ENCODE data around the gene OTOL1. TPM values are rescaled to one million over a fixed set of nuclear protein-coding genes. Genes with fewer than 3 reads are reported as not detected.

Gene OTOL1
- total RNA-seq, 3 donors from 2014 or later (not counting 1 experiment from before 2014, with no cell fraction given): not detected

DNA sequence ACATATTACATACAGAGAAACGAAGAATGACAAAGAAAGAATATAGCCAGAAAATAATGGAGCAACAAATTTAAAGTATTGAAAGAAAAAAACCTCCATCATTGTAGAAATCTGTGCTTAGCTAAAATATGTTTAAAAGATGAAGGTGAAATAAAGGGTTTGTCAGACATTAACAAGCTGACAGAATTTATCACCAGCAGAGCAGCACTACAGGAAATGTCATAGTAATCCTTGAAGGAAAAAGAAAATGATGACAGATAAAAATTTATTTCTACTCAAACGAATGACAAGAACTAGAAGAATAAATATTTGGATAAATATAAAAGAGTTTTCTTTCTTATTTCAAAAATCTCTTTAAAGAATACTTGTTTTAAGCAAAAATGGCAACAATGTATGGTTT, 40.6 kb upstream of the OTOL1 start:
- H3K36me3 Mint-ChIP-seq: no peaks in the 10 kb centered on the region
- WGBS (ENCODE audit: insufficient coverage): no CpG with 5 or more reads among the region's 2 CpGs
- no peaks in the 10 kb centered on the region for H3K9me3 ChIP-seq (ENCODE audit: control insufficient read depth, insufficient read depth, low read length)
- H3K9me3 Mint-ChIP-seq: peaks cover 0 to 3% of the 10 kb centered on the region in 2 donors
- no peaks in the 10 kb centered on the region for H3K4me1 Mint-ChIP-seq
- TF ChIP-seq, protein P1, sequence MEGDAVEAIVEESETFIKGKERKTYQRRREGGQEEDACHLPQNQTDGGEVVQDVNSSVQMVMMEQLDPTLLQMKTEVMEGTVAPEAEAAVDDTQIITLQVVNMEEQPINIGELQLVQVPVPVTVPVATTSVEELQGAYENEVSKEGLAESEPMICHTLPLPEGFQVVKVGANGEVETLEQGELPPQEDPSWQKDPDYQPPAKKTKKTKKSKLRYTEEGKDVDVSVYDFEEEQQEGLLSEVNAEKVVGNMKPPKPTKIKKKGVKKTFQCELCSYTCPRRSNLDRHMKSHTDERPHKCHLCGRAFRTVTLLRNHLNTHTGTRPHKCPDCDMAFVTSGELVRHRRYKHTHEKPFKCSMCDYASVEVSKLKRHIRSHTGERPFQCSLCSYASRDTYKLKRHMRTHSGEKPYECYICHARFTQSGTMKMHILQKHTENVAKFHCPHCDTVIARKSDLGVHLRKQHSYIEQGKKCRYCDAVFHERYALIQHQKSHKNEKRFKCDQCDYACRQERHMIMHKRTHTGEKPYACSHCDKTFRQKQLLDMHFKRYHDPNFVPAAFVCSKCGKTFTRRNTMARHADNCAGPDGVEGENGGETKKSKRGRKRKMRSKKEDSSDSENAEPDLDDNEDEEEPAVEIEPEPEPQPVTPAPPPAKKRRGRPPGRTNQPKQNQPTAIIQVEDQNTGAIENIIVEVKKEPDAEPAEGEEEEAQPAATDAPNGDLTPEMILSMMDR (IDR thresholded peaks at IDR 0.05): no peak
- no peak overlapping the region for H3K4me3 Mint-ChIP-seq
- peaks cover 11 to 21% of the 10 kb centered on the region in 2 donors for H3K27me3 Mint-ChIP-seq (ENCODE audit: low read depth in 2 of 2)
- no peaks in the 10 kb centered on the region for H3K36me3 ChIP-seq (ENCODE audit: control insufficient read depth, insufficient read depth, low read length)
- H3K27me3 ChIP-seq (ENCODE audit: control insufficient read depth, insufficient read depth, low read length): no peaks in the 10 kb centered on the region
- intact Hi-C loops (cut with micrococcal nuclease): no loop called here
- DNase-seq (no peak), ATAC-seq (no peak)
- no peak overlapping the region for H3K27ac ChIP-seq (ENCODE audit: low read length)
- H3K4me1 ChIP-seq (ENCODE audit: control insufficient read depth, insufficient read depth, low read length): no peaks in the 10 kb centered on the region
- no peak overlapping the region for H3K4me3 ChIP-seq (ENCODE audit: low read length)
- H3K27ac Mint-ChIP-seq: no peak overlapping the region

DNA sequence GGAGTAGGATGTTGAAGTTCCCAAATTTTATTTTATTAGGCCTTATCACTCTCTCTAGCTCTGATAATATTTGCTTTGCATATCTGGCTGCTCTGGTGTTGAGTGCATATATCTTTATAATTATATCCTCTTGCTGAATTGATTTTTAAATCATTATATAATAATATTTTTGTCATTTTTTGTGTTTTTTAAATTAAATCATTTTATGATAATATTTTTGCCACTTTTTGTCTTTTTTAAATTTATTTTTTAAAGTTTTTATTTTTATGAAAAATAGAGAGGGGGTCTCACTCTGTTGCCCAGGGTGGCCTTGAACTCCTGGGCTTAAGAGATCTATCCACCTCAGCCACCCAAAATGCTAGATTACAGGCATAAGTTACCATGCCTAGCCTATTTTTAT, 34.5 kb upstream of the OTOL1 start:
- TF ChIP-seq, protein P1 (IDR thresholded peaks at IDR 0.05): no peak
- no peaks in the 10 kb centered on the region for H3K4me1 Mint-ChIP-seq
- H3K4me3 Mint-ChIP-seq: no peak overlapping the region
- H3K27me3 Mint-ChIP-seq (ENCODE audit: low read depth in 2 of 2): peaks cover 4 to 14% of the 10 kb centered on the region in 2 donors
- Histone ChIP-seq H3K36me3 (ENCODE audit: control insufficient read depth, insufficient read depth, low read length) (no peaks in the 10 kb centered on the region), H3K27me3 (ENCODE audit: control insufficient read depth, insufficient read depth, low read length) (peaks cover 2% of the 10 kb centered on the region), H3K4me3 (ENCODE audit: low read length) (no peak overlapping the region), H3K27ac (ENCODE audit: low read length) (no peak overlapping the region), H3K4me1 (ENCODE audit: control insufficient read depth, insufficient read depth, low read length) (no peaks in the 10 kb centered on the region), H3K9me3 (ENCODE audit: control insufficient read depth, insufficient read depth, low read length) (peaks cover 7% of the 10 kb centered on the region)
- H3K36me3 Mint-ChIP-seq: peaks cover 8% of the 10 kb centered on the region
- peaks cover 2 to 12% of the 10 kb centered on the region in 2 donors for H3K9me3 Mint-ChIP-seq
- intact Hi-C loops (cut with micrococcal nuclease): no loop called here
- no peak for DNase-seq
- H3K27ac Mint-ChIP-seq: no peak overlapping the region
- no peak for ATAC-seq

DNA sequence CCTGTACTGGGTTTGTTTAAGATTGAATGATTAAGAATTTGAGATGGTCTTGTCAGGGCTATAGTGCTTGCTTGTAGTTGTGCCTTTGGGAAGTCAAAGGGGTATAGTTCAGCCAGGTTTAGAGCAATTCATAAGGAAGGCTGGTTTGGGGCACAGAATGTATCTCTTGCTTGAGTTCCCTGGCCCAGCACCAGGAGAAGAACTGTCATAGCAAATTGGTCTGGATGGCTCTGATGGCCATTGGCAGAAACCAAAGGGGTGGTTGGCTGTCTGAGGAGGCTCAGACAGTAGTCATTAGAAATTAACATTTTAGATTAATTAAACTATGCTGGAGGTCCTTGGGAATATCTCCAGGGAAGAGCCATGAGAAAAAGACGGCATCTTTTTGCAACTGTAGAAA, 25.4 kb upstream of the OTOL1 start:
- peaks cover 0 to 3% of the 10 kb centered on the region in 2 donors for H3K27me3 Mint-ChIP-seq (ENCODE audit: low read depth in 2 of 2)
- no peak overlapping the region for H3K4me3 Mint-ChIP-seq
- H3K4me3 ChIP-seq (ENCODE audit: low read length): no peak overlapping the region
- no peak overlapping the region for H3K27ac ChIP-seq (ENCODE audit: low read length)
- no peaks in the 10 kb centered on the region for H3K36me3 Mint-ChIP-seq
- ATAC-seq (no peak), DNase-seq (no peak)
- H3K27me3 ChIP-seq (ENCODE audit: control insufficient read depth, insufficient read depth, low read length): peaks cover 4% of the 10 kb centered on the region
- no peaks in the 10 kb centered on the region for H3K4me1 Mint-ChIP-seq
- H3K27ac Mint-ChIP-seq: no peak overlapping the region
- H3K9me3 Mint-ChIP-seq: no peaks in the 10 kb centered on the region
- WGBS (ENCODE audit: insufficient coverage): 78% methylated on average over 1 of the region's 1 CpG
- no peaks in the 10 kb centered on the region for H3K36me3 ChIP-seq (ENCODE audit: control insufficient read depth, insufficient read depth, low read length)
- TF ChIP-seq, protein P1 (IDR thresholded peaks at IDR 0.05): no peak
- intact Hi-C loops (cut with micrococcal nuclease): no loop called here
- H3K4me1 ChIP-seq (ENCODE audit: control insufficient read depth, insufficient read depth, low read length): no peaks in the 10 kb centered on the region
- H3K9me3 ChIP-seq (ENCODE audit: control insufficient read depth, insufficient read depth, low read length): no peaks in the 10 kb centered on the region

DNA sequence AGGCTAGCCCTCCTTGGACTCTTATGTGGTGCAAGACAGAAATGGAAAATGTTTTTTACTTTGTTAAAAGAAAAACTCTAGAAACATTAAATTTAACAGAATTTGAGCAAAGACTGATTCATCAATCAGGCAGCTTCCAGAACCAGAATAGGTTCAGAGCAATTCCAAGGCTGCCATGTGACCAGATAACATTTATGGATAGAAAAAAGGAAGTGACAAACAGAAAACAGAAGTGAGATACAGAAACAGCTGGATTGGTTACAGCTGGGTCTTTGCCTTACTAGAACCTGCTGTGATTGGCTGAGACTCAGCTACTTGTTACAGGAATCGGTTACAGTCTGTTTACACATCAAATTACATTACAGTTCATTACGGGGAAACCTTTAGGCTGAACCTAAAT, 22.5 kb upstream of the OTOL1 start:
- no peak for DNase-seq
- Histone ChIP-seq H3K27me3 (ENCODE audit: control insufficient read depth, insufficient read depth, low read length) (peaks cover 4% of the 10 kb centered on the region), H3K27ac (ENCODE audit: low read length) (no peak overlapping the region), H3K4me1 (ENCODE audit: control insufficient read depth, insufficient read depth, low read length) (no peaks in the 10 kb centered on the region), H3K9me3 (ENCODE audit: control insufficient read depth, insufficient read depth, low read length) (no peaks in the 10 kb centered on the region), H3K36me3 (ENCODE audit: control insufficient read depth, insufficient read depth, low read length) (no peaks in the 10 kb centered on the region), H3K4me3 (ENCODE audit: low read length) (no peak overlapping the region)
- no peak overlapping the region for H3K27ac Mint-ChIP-seq
- H3K9me3 Mint-ChIP-seq: no peaks in the 10 kb centered on the region
- TF ChIP-seq, protein P1 (IDR thresholded peaks at IDR 0.05): no peak
- no peak for ATAC-seq
- peaks cover 0 to 3% of the 10 kb centered on the region in 2 donors for H3K27me3 Mint-ChIP-seq (ENCODE audit: low read depth in 2 of 2)
- H3K36me3 Mint-ChIP-seq: no peaks in the 10 kb centered on the region
- intact Hi-C loops (cut with micrococcal nuclease): no loop called here
- 70% methylated on average over 1 of the region's 2 CpGs for WGBS (ENCODE audit: insufficient coverage)
- H3K4me3 Mint-ChIP-seq: no peak overlapping the region
- no peaks in the 10 kb centered on the region for H3K4me1 Mint-ChIP-seq

All from natural killer cell (primary cell).